Measurements from ENCODE around the gene MAN1A1.

DNA sequence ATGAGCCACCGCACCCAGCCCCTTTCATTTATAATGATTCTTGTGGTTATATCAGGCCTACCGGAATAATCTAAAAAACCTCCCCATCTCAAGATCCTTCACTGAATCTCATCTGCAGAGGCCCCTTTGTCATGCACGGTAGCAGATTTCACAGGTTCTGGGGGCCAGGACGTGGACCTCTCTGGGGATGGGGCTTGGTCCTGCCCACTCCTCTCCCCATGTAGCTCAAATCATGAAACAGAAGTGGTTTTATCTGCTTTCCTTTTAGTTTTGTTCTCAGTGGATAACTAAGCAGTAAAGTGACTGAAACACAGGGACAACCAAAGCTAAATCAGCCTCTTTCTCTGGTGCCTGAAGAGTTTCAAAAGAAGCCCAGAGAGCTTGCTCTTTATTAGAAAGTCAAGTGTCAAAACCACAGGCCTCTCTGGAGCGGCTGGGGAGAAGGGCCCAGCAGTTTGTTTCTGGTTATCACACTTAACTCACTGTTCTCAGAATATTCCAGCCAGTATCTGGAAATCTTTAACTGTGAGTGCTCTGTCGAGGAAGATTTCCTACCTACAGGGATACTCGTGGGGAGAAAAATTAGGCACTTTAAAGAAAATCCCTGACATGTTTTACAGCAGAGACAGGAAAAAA lies 210.5 kb downstream of the MAN1A1 start:
- TF ChIP-seq, protein P1, sequence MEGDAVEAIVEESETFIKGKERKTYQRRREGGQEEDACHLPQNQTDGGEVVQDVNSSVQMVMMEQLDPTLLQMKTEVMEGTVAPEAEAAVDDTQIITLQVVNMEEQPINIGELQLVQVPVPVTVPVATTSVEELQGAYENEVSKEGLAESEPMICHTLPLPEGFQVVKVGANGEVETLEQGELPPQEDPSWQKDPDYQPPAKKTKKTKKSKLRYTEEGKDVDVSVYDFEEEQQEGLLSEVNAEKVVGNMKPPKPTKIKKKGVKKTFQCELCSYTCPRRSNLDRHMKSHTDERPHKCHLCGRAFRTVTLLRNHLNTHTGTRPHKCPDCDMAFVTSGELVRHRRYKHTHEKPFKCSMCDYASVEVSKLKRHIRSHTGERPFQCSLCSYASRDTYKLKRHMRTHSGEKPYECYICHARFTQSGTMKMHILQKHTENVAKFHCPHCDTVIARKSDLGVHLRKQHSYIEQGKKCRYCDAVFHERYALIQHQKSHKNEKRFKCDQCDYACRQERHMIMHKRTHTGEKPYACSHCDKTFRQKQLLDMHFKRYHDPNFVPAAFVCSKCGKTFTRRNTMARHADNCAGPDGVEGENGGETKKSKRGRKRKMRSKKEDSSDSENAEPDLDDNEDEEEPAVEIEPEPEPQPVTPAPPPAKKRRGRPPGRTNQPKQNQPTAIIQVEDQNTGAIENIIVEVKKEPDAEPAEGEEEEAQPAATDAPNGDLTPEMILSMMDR (conservative IDR thresholded peaks at IDR 0.05; ENCODE audit: low read length), result no peak
- TF ChIP-seq EZH2phosphoT487 (IDR thresholded peaks at IDR 0.05; ENCODE audit: borderline replicate concordance), result no peak

Measured in Loucy (cell line).